HEK293 (cell line): ENCODE results near the gene CDC14A.

ENCODE experiments used
- ATF2 ChIP-seq: fragments of 450-650 bp; formaldehyde crosslinking; IDR thresholded peaks from 2 replicates; pipeline ENCODE4 v1.5.1; 2016; ENCODE audit warnings: missing biosample characterization, missing genetic modification characterization, low read depth
- OSR2 ChIP-seq: fragments of 450-650 bp; formaldehyde crosslinking; IDR thresholded peaks from 2 replicates; pipeline ENCODE4 v1.5.1; 2016; ENCODE audit warnings: missing biosample characterization, missing genetic modification characterization
- PBX3 ChIP-seq: sonication (generic); formaldehyde crosslinking; IDR thresholded peaks from 2 replicates; pipeline ENCODE4 v1.8.1; 2022; ENCODE audit warnings: mild to moderate bottlenecking, moderate library complexity, missing genetic modification reagents
- REST ChIP-seq: fragments of 450-650 bp; formaldehyde crosslinking; IDR thresholded peaks from 2 replicates; pipeline ENCODE4 v1.5.1; 2016; ENCODE audit warnings: missing biosample characterization, missing genetic modification characterization
- SALL2 ChIP-seq: fragments of 450-650 bp; formaldehyde crosslinking; IDR thresholded peaks from 2 replicates; pipeline ENCODE4 v1.5.0; 2017; ENCODE audit warnings: missing biosample characterization, mild to moderate bottlenecking, missing genetic modification characterization, borderline replicate concordance
- TCF7L2 ChIP-seq: IDR thresholded peaks from 2 replicates; pipeline ENCODE4 v1.6.1; 2011; ENCODE audit warnings: low read depth, mild to moderate bottlenecking, inconsistent platforms, low read length, moderate library complexity, borderline replicate concordance
- TSHZ1 ChIP-seq: fragments of 450-650 bp; formaldehyde crosslinking; IDR thresholded peaks from 2 replicates; pipeline ENCODE4 v1.5.1; 2016; ENCODE audit warnings: missing biosample characterization, missing genetic modification characterization, borderline replicate concordance
- ZBTB7A ChIP-seq: fragments of 450-650 bp; formaldehyde crosslinking; IDR thresholded peaks from 2 replicates; pipeline ENCODE4 v1.5.1; 2016; ENCODE audit warnings: low read depth, missing biosample characterization, missing genetic modification characterization
- ZBTB8A ChIP-seq: fragments of 450-650 bp; formaldehyde crosslinking; IDR thresholded peaks from 2 replicates; pipeline ENCODE4 v1.5.1; 2016; ENCODE audit warnings: missing biosample characterization, missing genetic modification characterization
- ZFP3 ChIP-seq: fragments of 450-650 bp; formaldehyde crosslinking; IDR thresholded peaks from 2 replicates; pipeline ENCODE4 v1.5.1; 2016; ENCODE audit warnings: low read depth, missing biosample characterization, missing genetic modification characterization
- ZFP69B ChIP-seq: fragments of 450-650 bp; formaldehyde crosslinking; IDR thresholded peaks from 2 replicates; pipeline ENCODE4 v1.5.1; 2016; ENCODE audit warnings: missing biosample characterization, missing genetic modification characterization
- ZIC2 ChIP-seq: fragments of 450-650 bp; formaldehyde crosslinking; IDR thresholded peaks from 2 replicates; pipeline ENCODE4 v1.5.1; 2016; ENCODE audit warnings: missing biosample characterization, missing genetic modification characterization
- ZNF112 ChIP-seq: fragments of 450-650 bp; formaldehyde crosslinking; IDR thresholded peaks from 2 replicates; pipeline ENCODE4 v1.5.0; 2017; ENCODE audit warnings: missing biosample characterization, missing genetic modification characterization
- ZNF223 ChIP-seq: fragments of 450-650 bp; formaldehyde crosslinking; IDR thresholded peaks from 2 replicates; pipeline ENCODE4 v1.5.1; 2016; ENCODE audit warnings: missing biosample characterization, missing genetic modification characterization
- ZNF394 ChIP-seq: fragments of 450-650 bp; formaldehyde crosslinking; IDR thresholded peaks from 2 replicates; pipeline ENCODE4 v1.5.1; 2016; ENCODE audit warnings: missing biosample characterization, missing genetic modification characterization, mild to moderate bottlenecking, moderate library complexity, borderline replicate concordance
- ZNF398 ChIP-seq: fragments of 450-650 bp; formaldehyde crosslinking; IDR thresholded peaks from 2 replicates; pipeline ENCODE4 v1.5.1; 2017; ENCODE audit warnings: missing biosample characterization, missing genetic modification characterization
- ZNF423 ChIP-seq: fragments of 450-650 bp; formaldehyde crosslinking; IDR thresholded peaks from 2 replicates; pipeline ENCODE4 v1.5.1; 2016; ENCODE audit warnings: missing biosample characterization, missing genetic modification characterization
- ZNF426 ChIP-seq: fragments of 450-650 bp; formaldehyde crosslinking; IDR thresholded peaks from 2 replicates; pipeline ENCODE4 v1.5.1; 2017; ENCODE audit warnings: missing biosample characterization, missing genetic modification characterization, mild to moderate bottlenecking, inconsistent platforms, moderate library complexity
- ZNF501 ChIP-seq: fragments of 450-650 bp; formaldehyde crosslinking; IDR thresholded peaks from 2 replicates; pipeline ENCODE4 v1.5.1; 2016; ENCODE audit warnings: missing biosample characterization, missing genetic modification characterization
- ZNF513 ChIP-seq: fragments of 450-650 bp; IDR thresholded peaks from 2 replicates; pipeline ENCODE4 v1.5.1; 2018; ENCODE audit warnings: missing biosample characterization, missing genetic modification characterization
- ZNF529 ChIP-seq: fragments of 450-650 bp; formaldehyde crosslinking; IDR thresholded peaks from 2 replicates; pipeline ENCODE4 v1.5.1; 2017; ENCODE audit warnings: missing genetic modification characterization, missing biosample characterization; ENCODE audit not compliant: insufficient replicate concordance
- ZNF571 ChIP-seq: fragments of 450-650 bp; formaldehyde crosslinking; IDR thresholded peaks from 2 replicates; pipeline ENCODE4 v1.5.0; 2017; ENCODE audit warnings: missing biosample characterization, missing genetic modification characterization
- ZNF621 ChIP-seq: fragments of 450-650 bp; formaldehyde crosslinking; IDR thresholded peaks from 2 replicates; pipeline ENCODE4 v1.5.1; 2017; ENCODE audit warnings: missing biosample characterization, missing genetic modification characterization
- ZNF777 ChIP-seq: fragments of 450-650 bp; formaldehyde crosslinking; IDR thresholded peaks from 2 replicates; pipeline ENCODE4 v1.5.1; 2017; ENCODE audit warnings: missing biosample characterization, missing genetic modification characterization, borderline replicate concordance
- ZNF785 ChIP-seq: fragments of 450-650 bp; formaldehyde crosslinking; IDR thresholded peaks from 2 replicates; pipeline ENCODE4 v1.5.1; 2016; ENCODE audit warnings: missing biosample characterization, missing genetic modification characterization
- ZNF830 ChIP-seq: fragments of 450-650 bp; IDR thresholded peaks from 2 replicates; pipeline ENCODE4 v1.5.0; 2018; ENCODE audit warnings: missing biosample characterization, missing genetic modification characterization, low read depth, mild to moderate bottlenecking, moderate library complexity
- ZSCAN16 ChIP-seq: fragments of 450-650 bp; formaldehyde crosslinking; IDR thresholded peaks from 2 replicates; pipeline ENCODE4 v1.5.1; 2016; ENCODE audit warnings: missing biosample characterization, missing genetic modification characterization

Gene CDC14A

GRCh38 chr1:100360790-100361510, 8.6 kb downstream of the CDC14A start (continued):
- TF ChIP-seq TSHZ1 (tag by site-specific recombination) (no peak), ATF2 (0 out of 2 replicates have a peak, but pooled peaks have one; percentile 15), ZNF830 (no peak), ZNF394 (tag by site-specific recombination) (no peak), TCF7L2 (peak; percentile 81), ZNF501 (tag by site-specific recombination) (no peak), ZNF112 (tag by site-specific recombination) (no peak), ZNF398 (tag by site-specific recombination) (no peak), REST (tag by site-specific recombination) (no peak), OSR2 (peak; percentile 67; the same call in 1 of the 2 replicates), ZNF785 (tag by site-specific recombination) (no peak), PBX3 (CRISPR knock-in tag) (no peak), ZBTB8A (tag by site-specific recombination) (peak; percentile 84), SALL2 (tag by site-specific recombination) (no peak), ZIC2 (tag by site-specific recombination) (peak; percentile 86), ZNF571 (tag by site-specific recombination) (no peak), ZBTB7A (tag by site-specific recombination) (no peak), ZNF426 (tag by site-specific recombination) (no peak), ZNF223 (tag by site-specific recombination) (no peak), ZFP3 (tag by site-specific recombination) (no peak), ZNF529 (tag by site-specific recombination) (no peak), ZNF513 (tag by site-specific recombination) (no peak), ZNF621 (tag by site-specific recombination) (no peak), ZSCAN16 (tag by site-specific recombination) (no peak), ZNF423 (tag by site-specific recombination) (no peak), ZNF777 (tag by site-specific recombination) (no peak), ZFP69B (tag by site-specific recombination) (peak; percentile 49; the same call in 1 of the 2 replicates)
